22Rv1 (cell line): ENCODE measurements around the gene PIK3C2B.

Experiments
- ZFX ChIP-seq: fragments of 450-650 bp; IDR thresholded peaks from 2 replicates; pipeline ENCODE4 v1.6.1; 2017; ENCODE audit warnings: antibody characterized with exemption, borderline replicate concordance
- TF ChIP-seq, protein P1 (sequence below): fragments of 450-650 bp; IDR thresholded peaks from 2 replicates; pipeline ENCODE4 v1.5.1; 2017; ENCODE audit warnings: mild to moderate bottlenecking

DNA sequence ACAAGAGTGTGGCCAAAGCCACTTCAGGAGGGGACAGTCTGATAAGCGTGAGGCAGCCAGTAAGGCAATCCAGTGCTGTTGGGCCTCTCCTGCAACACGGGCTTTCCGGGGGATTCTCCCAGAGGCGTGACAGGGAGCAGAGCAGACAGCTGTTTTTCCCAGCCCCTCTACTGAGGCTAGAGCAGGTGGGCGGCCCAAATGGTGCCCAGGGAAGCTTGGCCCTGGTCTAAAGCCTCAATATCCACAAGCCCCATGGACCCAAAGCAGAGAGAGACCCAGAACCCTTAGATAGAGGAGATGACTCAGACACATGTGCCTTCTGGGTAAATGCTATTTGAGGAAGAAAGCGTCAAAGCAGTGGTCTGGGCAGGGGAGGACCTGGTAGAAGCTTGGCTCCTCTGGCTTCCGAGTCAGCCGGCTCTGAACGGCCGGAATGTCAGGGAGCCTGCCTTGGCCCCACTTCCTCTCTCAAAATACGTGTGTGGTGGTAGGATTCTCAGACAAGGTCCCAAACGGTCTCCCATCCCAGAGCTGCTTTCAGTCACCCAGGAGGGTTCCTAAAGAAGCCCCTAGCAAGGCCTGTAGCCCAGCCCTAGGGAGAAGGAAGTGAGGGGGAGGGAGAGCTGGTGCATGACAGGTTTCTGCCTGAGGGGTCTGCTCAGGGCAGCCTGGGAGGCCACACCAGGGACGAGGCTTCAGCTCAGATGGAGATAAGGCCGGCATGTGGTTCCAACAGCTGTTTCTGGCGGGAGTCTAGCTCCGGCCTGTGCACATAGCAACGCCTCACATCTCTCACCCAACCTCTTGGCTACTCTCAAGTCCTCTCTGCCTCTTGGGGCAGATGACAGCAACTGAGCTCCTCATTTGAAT is 28.8 kb downstream of the PIK3C2B start:
- TF ChIP-seq, protein P1, sequence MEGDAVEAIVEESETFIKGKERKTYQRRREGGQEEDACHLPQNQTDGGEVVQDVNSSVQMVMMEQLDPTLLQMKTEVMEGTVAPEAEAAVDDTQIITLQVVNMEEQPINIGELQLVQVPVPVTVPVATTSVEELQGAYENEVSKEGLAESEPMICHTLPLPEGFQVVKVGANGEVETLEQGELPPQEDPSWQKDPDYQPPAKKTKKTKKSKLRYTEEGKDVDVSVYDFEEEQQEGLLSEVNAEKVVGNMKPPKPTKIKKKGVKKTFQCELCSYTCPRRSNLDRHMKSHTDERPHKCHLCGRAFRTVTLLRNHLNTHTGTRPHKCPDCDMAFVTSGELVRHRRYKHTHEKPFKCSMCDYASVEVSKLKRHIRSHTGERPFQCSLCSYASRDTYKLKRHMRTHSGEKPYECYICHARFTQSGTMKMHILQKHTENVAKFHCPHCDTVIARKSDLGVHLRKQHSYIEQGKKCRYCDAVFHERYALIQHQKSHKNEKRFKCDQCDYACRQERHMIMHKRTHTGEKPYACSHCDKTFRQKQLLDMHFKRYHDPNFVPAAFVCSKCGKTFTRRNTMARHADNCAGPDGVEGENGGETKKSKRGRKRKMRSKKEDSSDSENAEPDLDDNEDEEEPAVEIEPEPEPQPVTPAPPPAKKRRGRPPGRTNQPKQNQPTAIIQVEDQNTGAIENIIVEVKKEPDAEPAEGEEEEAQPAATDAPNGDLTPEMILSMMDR: no peak
- no peak for TF ChIP-seq ZFX
